Measurements from ENCODE around the gene KRTAP1-5. TPM values are rescaled to one million over a fixed set of nuclear protein-coding genes. Genes with fewer than 3 reads are reported as not detected.
"Not testable (repeated sequence)": the region's sequence is repeated elsewhere in the genome, so short reads cannot be mapped to it uniquely, and the experiment has no call there.

The KRTAP1-5 gene
- total RNA-seq, 4 donors from 2014 or later = not detected

DNA sequence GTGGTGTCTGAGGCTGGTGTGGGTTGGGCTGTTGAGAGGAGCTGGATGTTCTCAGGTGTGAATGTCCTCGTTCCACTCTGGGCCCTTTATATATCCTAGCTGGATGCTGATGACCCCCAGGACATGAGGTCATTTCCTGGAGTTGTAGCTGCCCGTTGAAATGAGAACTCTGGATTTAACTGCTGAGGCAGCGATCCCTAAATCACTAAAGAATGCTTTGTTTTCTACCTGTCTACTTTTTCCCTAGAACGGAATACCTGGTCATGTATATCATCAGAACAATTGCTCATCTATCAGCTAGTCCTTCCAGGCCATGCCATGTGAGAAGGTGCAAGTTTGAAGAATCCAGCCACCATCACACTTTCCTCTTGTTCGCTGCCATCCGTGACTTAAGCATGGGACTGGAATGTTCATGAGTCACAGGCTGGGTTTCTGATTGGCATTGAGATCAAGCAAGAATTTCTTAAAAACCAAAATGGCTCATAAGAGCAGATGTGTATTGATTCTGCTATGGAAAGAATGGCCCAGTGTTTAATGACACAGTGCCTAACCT is 33.1 kb upstream of the KRTAP1-5 start, which contains the start of gene KRTAP2-3:
Gene KRTAP2-3, minus strand, starts transcription at position 63 of the 553 bp plus-strand sequence. CDS start 64 bp downstream, outside the sequence.
- H3K9me3 ChIP-seq = no peaks in the 10 kb centered on the region
- no peaks in the 10 kb centered on the region for H3K36me3 ChIP-seq
- TF ChIP-seq, protein P1, sequence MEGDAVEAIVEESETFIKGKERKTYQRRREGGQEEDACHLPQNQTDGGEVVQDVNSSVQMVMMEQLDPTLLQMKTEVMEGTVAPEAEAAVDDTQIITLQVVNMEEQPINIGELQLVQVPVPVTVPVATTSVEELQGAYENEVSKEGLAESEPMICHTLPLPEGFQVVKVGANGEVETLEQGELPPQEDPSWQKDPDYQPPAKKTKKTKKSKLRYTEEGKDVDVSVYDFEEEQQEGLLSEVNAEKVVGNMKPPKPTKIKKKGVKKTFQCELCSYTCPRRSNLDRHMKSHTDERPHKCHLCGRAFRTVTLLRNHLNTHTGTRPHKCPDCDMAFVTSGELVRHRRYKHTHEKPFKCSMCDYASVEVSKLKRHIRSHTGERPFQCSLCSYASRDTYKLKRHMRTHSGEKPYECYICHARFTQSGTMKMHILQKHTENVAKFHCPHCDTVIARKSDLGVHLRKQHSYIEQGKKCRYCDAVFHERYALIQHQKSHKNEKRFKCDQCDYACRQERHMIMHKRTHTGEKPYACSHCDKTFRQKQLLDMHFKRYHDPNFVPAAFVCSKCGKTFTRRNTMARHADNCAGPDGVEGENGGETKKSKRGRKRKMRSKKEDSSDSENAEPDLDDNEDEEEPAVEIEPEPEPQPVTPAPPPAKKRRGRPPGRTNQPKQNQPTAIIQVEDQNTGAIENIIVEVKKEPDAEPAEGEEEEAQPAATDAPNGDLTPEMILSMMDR (IDR thresholded peaks at IDR 0.05) = no peak
- no peak for TF ChIP-seq POLR2A (IDR thresholded peaks at IDR 0.05)
- no peaks in the 10 kb centered on the region for H3K27me3 ChIP-seq
- no peak within 1 kb of the TSS for H3K27ac ChIP-seq
- no peaks in the 10 kb centered on the region for H3K4me1 ChIP-seq
- H3K4me3 ChIP-seq = no peak within 1 kb of the TSS
- DNase-seq = no peak

DNA sequence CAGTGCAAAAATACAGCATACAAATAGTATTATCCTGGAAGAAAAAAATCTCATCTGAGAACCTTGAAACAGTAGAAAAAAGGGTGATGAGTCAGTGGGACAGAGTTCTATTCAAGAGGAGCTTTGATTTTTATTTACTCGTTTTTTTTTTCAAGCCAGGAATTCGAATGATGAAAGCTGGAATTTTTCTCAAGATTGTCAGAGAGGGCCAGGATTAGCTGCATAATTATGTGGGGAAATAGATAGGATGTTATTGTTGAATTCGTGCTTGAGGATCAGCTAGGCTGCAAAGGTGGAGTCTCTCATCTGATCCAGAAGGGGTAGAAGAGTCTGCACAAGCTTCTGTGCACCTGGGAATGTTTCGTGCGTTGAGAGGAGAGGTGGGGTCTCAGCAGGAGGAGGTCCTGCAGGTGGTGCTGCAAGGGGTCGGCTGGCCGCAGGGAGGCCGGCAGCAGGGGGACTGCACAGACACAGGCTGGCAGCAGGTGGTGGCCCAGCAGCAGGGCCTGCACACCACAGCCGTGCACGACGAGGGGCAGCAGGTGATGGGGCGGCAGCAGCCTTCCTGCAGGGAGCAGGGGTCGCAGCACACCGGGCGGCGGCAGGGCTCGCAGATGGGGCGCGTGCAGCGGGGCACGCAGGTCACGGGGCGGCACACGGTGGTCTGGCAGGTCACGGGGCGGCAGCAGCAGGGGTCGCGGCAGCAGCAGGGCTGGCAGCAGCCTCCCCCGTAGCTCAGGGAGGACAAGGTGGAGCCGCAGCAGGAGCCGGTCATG is 32.5 kb upstream of the KRTAP1-5 start:
- H3K4me3 ChIP-seq, H3K27ac ChIP-seq, H3K36me3 ChIP-seq, H3K27me3 ChIP-seq, H3K4me1 ChIP-seq, DNase-seq, H3K9me3 ChIP-seq: not testable (repeated sequence)

DNA sequence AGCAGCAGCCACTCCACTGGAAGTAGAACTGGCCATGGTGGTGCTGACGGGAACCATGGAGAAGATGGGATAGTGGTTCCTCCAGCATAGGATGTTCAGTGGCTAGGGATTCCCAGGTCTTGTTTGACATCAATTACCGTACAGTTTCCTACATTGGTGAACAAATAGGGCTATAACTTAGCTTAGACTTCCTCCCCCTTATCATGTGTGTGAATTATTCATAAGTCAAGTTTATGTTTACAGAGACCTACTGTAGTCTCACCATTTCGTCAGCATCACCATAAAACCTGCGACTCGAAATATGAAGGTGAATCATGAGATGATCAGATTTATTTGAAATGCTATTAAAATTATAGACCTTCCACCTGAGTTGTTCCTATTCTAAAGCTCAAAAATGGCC is 31.7 kb upstream of the KRTAP1-5 start:
- no peaks in the 10 kb centered on the region for H3K27me3 ChIP-seq
- no peaks in the 10 kb centered on the region for H3K9me3 ChIP-seq
- TF ChIP-seq, protein P1 (IDR thresholded peaks at IDR 0.05) = no peak
- no peak for TF ChIP-seq POLR2A (IDR thresholded peaks at IDR 0.05)
- no peaks in the 10 kb centered on the region for H3K4me1 ChIP-seq
- no peak for DNase-seq
- no peaks in the 10 kb centered on the region for H3K36me3 ChIP-seq
- no peak overlapping the region for H3K27ac ChIP-seq
- H3K4me3 ChIP-seq = no peak overlapping the region

DNA sequence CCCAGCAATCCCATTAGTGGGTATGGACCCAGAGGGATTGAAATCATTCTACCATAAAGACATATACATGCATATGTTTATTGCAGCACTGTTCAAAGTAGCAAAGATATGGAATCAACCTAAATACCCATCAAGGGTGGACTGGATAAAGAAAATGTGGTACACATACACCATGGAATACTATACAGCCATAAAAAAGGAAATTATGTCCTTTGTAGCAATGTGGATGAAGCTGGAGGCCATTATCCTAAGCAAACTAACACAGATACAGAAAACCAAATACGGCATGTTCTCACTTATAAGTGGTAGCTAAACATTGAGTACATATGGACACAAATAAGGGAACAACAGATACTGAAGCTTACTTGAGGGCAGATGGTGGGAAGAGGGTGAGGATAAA is 30.5 kb upstream of the KRTAP1-5 start:
- Histone ChIP-seq H3K27me3 (no peaks in the 10 kb centered on the region), H3K27ac (no peak overlapping the region), H3K36me3 (no peaks in the 10 kb centered on the region), H3K9me3 (no peaks in the 10 kb centered on the region), H3K4me3 (no peak overlapping the region), H3K4me1 (no peaks in the 10 kb centered on the region)
- no peak for DNase-seq
- no peak for TF ChIP-seq POLR2A (IDR thresholded peaks at IDR 0.05)
- TF ChIP-seq, protein P1 (IDR thresholded peaks at IDR 0.05) = no peak

DNA sequence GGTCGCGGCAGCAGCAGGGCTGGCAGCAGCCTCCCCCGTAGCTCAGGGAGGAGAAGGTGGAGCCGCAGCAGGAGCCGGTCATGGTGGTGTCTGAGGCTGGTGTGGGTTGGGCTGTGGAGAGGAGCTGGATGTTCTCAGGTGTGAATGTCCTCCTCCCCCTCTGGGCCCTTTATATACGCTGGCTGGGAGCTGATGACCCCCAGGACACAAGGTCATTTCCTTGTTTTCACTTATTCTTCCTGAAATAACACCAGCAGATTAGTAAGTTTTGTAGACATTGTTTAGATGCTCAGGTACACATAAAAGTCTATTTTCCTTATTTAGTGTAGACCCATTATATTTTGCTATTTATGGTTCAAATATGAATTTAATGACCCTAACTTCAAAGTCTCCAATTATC is 28.1 kb upstream of the KRTAP1-5 start, which contains the start of gene KRTAP2-2:
Gene KRTAP2-2, minus strand, starts transcription at position 101 of the 400 bp plus-strand sequence. Its CDS starts 19 bp downstream, at position 82.
- H3K36me3 ChIP-seq, H3K9me3 ChIP-seq, H3K27me3 ChIP-seq, H3K4me1 ChIP-seq, H3K27ac ChIP-seq, H3K4me3 ChIP-seq, DNase-seq: not testable (repeated sequence)

DNA sequence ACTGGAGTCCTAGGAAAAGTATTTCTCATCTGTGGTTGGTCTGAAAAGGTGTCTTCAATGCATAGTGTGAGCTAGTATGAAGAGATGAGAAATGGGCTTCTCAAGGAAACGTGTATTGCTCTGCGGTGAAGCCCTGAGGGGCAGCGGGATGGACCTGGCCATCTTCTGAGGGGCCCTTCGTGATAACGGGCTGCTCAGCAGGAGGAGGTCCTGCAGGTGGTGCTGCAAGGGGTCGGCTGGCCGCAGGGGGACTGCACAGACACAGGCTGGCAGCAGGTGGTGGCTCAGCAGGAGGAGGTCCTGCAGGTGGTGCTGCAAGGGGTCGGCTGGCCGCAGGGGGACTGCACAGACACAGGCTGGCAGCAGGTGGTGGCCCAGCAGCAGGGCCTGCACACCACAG is 27.5 kb upstream of the KRTAP1-5 start:
- not testable (repeated sequence) for H3K27ac ChIP-seq, H3K4me1 ChIP-seq, H3K27me3 ChIP-seq, H3K4me3 ChIP-seq, H3K9me3 ChIP-seq, H3K36me3 ChIP-seq, DNase-seq

DNA sequence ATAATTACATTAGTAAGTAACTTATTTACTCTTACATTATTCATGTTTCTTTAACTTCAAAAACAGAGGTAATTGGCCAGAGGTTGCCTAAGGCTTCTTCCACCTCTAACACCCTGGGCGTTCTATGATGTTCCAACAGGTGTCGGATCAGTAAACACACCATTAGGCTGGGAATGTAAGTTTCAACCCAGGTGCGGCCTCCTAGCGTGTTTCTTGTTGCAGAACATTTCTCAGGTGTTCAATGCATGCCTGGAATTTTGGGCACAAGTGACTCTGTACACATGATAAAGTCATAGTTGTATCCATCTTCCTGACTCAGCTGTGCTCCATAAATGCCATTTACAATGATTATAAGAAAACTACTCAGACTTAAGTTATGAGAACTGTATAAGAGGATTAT is 27.0 kb upstream of the KRTAP1-5 start:
- H3K4me1 ChIP-seq = no peaks in the 10 kb centered on the region
- no peaks in the 10 kb centered on the region for H3K9me3 ChIP-seq
- no peaks in the 10 kb centered on the region for H3K36me3 ChIP-seq
- no peak overlapping the region for H3K4me3 ChIP-seq
- no peak overlapping the region for H3K27ac ChIP-seq
- DNase-seq = no peak
- H3K27me3 ChIP-seq = peaks cover 0 to under 1% of the 10 kb centered on the region in 2 donors
- TF ChIP-seq POLR2A (IDR thresholded peaks at IDR 0.05) = no peak
- TF ChIP-seq, protein P1 (IDR thresholded peaks at IDR 0.05) = no peak

All from Peyer's patch (tissue), 4 donors.